Activated CD4-positive, CD25-positive, alpha-beta regulatory T cell treated with anti-CD3 and anti-CD28 coated beads, Interleukin-2, amount 50 U/mL, for 16 hours (primary cell): ENCODE results near the gene TSPAN33.

Experiments
- DNase-seq: peaks from one replicate; pipeline ENCODE4 v3.0.0-alpha.2; 2020; ENCODE audit warnings: low read depth, low spot score

TSPAN33 gene

GRCh38 chr7:129134356-129134987 is 10.0 kb upstream of the TSPAN33 start:
- DNase-seq, result no peak

GRCh38 chr7:129136887-129137642 is 7.4 kb upstream of the TSPAN33 start:
- DNase-seq, result no peak

- no peak for DNase-seq
Measured at GRCh38 chr7:129143724-129144094, 798 bp upstream of the TSPAN33 start.

GRCh38 chr7:129144834-129145668 is 544 bp downstream of the TSPAN33 start:
- no peak for DNase-seq

- DNase-seq, result no peak
Measured at GRCh38 chr7:129146237-129146979, 1.9 kb downstream of the TSPAN33 start.

- no peak for DNase-seq
Measured at GRCh38 chr7:129147731-129148130, 3.2 kb downstream of the TSPAN33 start.

- no peak for DNase-seq
Measured at GRCh38 chr7:129149511-129149910, 5.0 kb downstream of the TSPAN33 start.

GRCh38 chr7:129150199-129150996 is 5.9 kb downstream of the TSPAN33 start:
- no peak for DNase-seq

- DNase-seq, result no peak
Measured at GRCh38 chr7:129157651-129158050, 13.1 kb downstream of the TSPAN33 start.

GRCh38 chr7:129159539-129159938 is 15.0 kb downstream of the TSPAN33 start:
- DNase-seq, result no peak

- DNase-seq, result no peak
Measured at GRCh38 chr7:129160161-129160905, 15.8 kb downstream of the TSPAN33 start.

GRCh38 chr7:129161524-129162225 is 17.2 kb downstream of the TSPAN33 start:
- DNase-seq, result no peak

- DNase-seq, result no peak
Measured at GRCh38 chr7:129162732-129163131, 18.2 kb downstream of the TSPAN33 start.

- no peak for DNase-seq
Measured at GRCh38 chr7:129163875-129164544, 19.5 kb downstream of the TSPAN33 start.

- DNase-seq, result no peak
Measured at GRCh38 chr7:129166745-129167144, 22.2 kb downstream of the TSPAN33 start.

GRCh38 chr7:129167817-129168216 is 23.3 kb downstream of the TSPAN33 start:
- DNase-seq, result no peak

GRCh38 chr7:129168231-129169021 is 23.9 kb downstream of the TSPAN33 start:
- no peak for DNase-seq

GRCh38 chr7:129169171-129169671 is 24.7 kb downstream of the TSPAN33 start:
- no peak for DNase-seq
